K562 (cell line): Measurements from ENCODE around the gene FAM149B1. TPM values are rescaled to one million over a fixed set of nuclear protein-coding genes. Genes with fewer than 3 reads are reported as not detected.

Experiments used
- ATAC-seq: fragments of 200-7000 bp; cut with Tn5 transposase; 3 replicates; pipeline ENCODE4 v1.9.1; 2020; ENCODE audit warnings: moderate library complexity
- BruUV-seq: library from RNA; stranded (reverse); fragments of 400-500 nt; replicated peaks from 2 replicates; lab custom pipeline; 2021; lab: Mats Ljungman, UMichigan
- CTCF ChIA-PET: fragments of 300-600 bp; formaldehyde crosslinking; extraction: SDS; loops from one replicate; lab custom pipeline; 2021; ENCODE audit warnings: low intra/inter-chr PET ratio; lab: Yijun Ruan, JAX
- POLR2A ChIA-PET: fragments of 300-600, 350-650 bp; sonication (Branson Sonifier 250); formaldehyde crosslinking; extraction: SDS; loops from one replicate; lab custom pipeline; 2021; ENCODE audit warnings: antibody characterized with exemption, inconsistent platforms; lab: Yijun Ruan, JAX
- DNase-seq, 4 experiments: peaks; one replicate each; pipeline versions ENCODE4 v3.0.0 to v3.0.0-alpha.2; 2011 to 2018; ENCODE audit warnings: low spot score in 3 of 4, mixed read lengths in 3 of 4; ENCODE audit errors: extremely low read depth in 1 of 4
- FAIRE-seq: peaks from 2 replicates; lab custom pipeline; 2011; peaks lifted over from hg19 to GRCh38; lab: Jason Lieb, UNC
- H2AFZ ChIP-seq: 2 replicates; pipeline ENCODE4 v1.6.0; 2011; ENCODE audit warnings: low read depth, low read length, control low read depth, inconsistent platforms
- H3K27ac ChIP-seq: fragments of 200-600 bp; 3 replicates; pipeline ENCODE4 v1.8.0; 2011; ENCODE audit warnings: low read depth, mild to moderate bottlenecking, control low read depth, inconsistent platforms, low read length, moderate library complexity, mixed read lengths; ENCODE audit errors: extremely low read depth
- H3K27me3 ChIP-seq, 2 experiments: fragments of 300-600 bp in 1 of 2; 2 replicates in 1 of 2; 3 replicates in 1 of 2; pipeline versions ENCODE4 v1.6.0 to v1.8.0; 2011; ENCODE audit warnings: inconsistent platforms in 2 of 2, low read length in 2 of 2, mild to moderate bottlenecking in 1 of 2, mixed read lengths in 1 of 2, moderate library complexity in 1 of 2; ENCODE audit not compliant: control insufficient read depth in 2 of 2, insufficient read depth in 2 of 2
- H3K36me3 ChIP-seq: fragments of 300-600 bp; 3 replicates; pipeline ENCODE4 v1.8.0; 2011; ENCODE audit warnings: mild to moderate bottlenecking, low read length, inconsistent platforms; ENCODE audit not compliant: control insufficient read depth, insufficient read depth
- H3K4me1 ChIP-seq, 2 experiments: fragments of 200-600 bp in 1 of 2; replicated peaks in 1 of 2; 2 replicates in 1 of 2; 3 replicates in 1 of 2; pipeline versions ENCODE4 v1.5.1 to v1.8.0; 2011; ENCODE audit warnings: inconsistent platforms in 2 of 2, low read length in 2 of 2, mild to moderate bottlenecking in 1 of 2, mixed read lengths in 1 of 2, moderate library complexity in 1 of 2; ENCODE audit not compliant: control insufficient read depth in 2 of 2, insufficient read depth in 2 of 2
- H3K4me2 ChIP-seq: 2 replicates; pipeline ENCODE4 v1.6.1; 2011; ENCODE audit warnings: low read length, control low read depth, inconsistent platforms, mixed read lengths; ENCODE audit not compliant: insufficient read depth
- H3K4me3 ChIP-seq: fragments of 200-600 bp; sonication (generic), shearing (Covaris generic); 2 replicates; pipeline ENCODE4 v1.5.1; 2016; ENCODE audit warnings: control low read depth, inconsistent platforms
- H3K79me2 ChIP-seq: fragments of 200-600 bp; 3 replicates; pipeline ENCODE4 v1.8.0; 2011; ENCODE audit warnings: low read length, inconsistent platforms; ENCODE audit not compliant: control insufficient read depth, insufficient read depth
- H3K9ac ChIP-seq, 2 experiments: 2 replicates each; pipeline versions ENCODE4 v1.6.0 to v1.6.1; 2011; ENCODE audit warnings: low read depth in 2 of 2, low read length in 2 of 2, control low read depth in 1 of 2, inconsistent platforms in 1 of 2, mild to moderate bottlenecking in 1 of 2, mixed read lengths in 1 of 2; ENCODE audit not compliant: insufficient read depth in 1 of 2
- H3K9me1 ChIP-seq: one replicate; pipeline ENCODE4 v1.6.0; 2011; ENCODE audit warnings: inconsistent platforms, mild to moderate bottlenecking, low read length, moderate library complexity; ENCODE audit not compliant: control insufficient read depth, insufficient read depth
- H3K9me3 ChIP-seq: replicated peaks from 2 replicates; pipeline ENCODE4 v1.5.1; 2011; ENCODE audit warnings: low read depth, low read length, inconsistent platforms; ENCODE audit not compliant: control insufficient read depth, insufficient read depth
- H4K20me1 ChIP-seq: replicated peaks from 2 replicates; pipeline ENCODE4 v1.6.1; 2011; ENCODE audit warnings: low read length, inconsistent platforms, mixed read lengths; ENCODE audit not compliant: control insufficient read depth, insufficient read depth
- BCOR ChIP-seq: fragments of 450-650 bp; IDR thresholded peaks from 2 replicates; pipeline ENCODE4 v1.6.1; 2016
- CHAMP1 ChIP-seq: fragments of 450-650 bp; IDR thresholded peaks from 2 replicates; pipeline ENCODE4 v1.6.1; 2016; ENCODE audit warnings: mild to moderate bottlenecking
- RBM25 ChIP-seq: fragments of 200-400 bp; formaldehyde crosslinking; IDR thresholded peaks from 2 replicates; pipeline ENCODE4 v1.6.1; 2018; ENCODE audit warnings: low read length, low read depth, moderate library complexity; ENCODE audit not compliant: severe bottlenecking
- THAP12 ChIP-seq: fragments of 250-450 bp; sonication (Bioruptor Pico); IDR thresholded peaks from 2 replicates; pipeline ENCODE4 v1.9.0; 2021; ENCODE audit warnings: mild to moderate bottlenecking, inconsistent platforms
- WGBS: fragments of 100-300 bp; shearing (Covaris generic); methylation state at CpG from one replicate; pipeline ENCODE4 v1.1.6; 2016; ENCODE audit warnings: low coverage, mixed read lengths; ENCODE audit not compliant: insufficient coverage; ENCODE audit errors: missing lambda C conversion rate; 5-methylcytosine and 5-hydroxymethylcytosine counted together
- in situ Hi-C: fragments of 300-500 bp; cut with MboI; formaldehyde crosslinking; loops from 4 replicates; pipeline ENCODE4 v1.15.0; 2018; ENCODE audit warnings: inconsistent platforms, mixed read lengths
- intact Hi-C: fragments of 100-400 bp; cut with micrococcal nuclease; formaldehyde crosslinking; loops from 2 replicates; pipeline ENCODE4 v1.14.2; 2022
- polyA plus RNA-seq, 8 experiments: library from polyadenylated mRNA; depleted of rRNA in 4 of 8; stranded (reverse) in 5 of 8; unstranded in 3 of 8; fragments of >200 nt; fragmentation: Nextera tagmentation in 2 of 8; fragmentation: Illumina TruSeq in 1 of 8; extraction: Ambion mirVana in 2 of 8; extraction: Trizol in 1 of 8; gene quantifications; 2 replicates each; pipeline versions ENCODE4 v1.2.1 to v1.2.3, GENCODE V29; 2011 to 2014; ENCODE audit warnings: inconsistent platforms in 1 of 8, missing spikeins in 1 of 8
- total RNA-seq, 7 experiments: library from RNA; depleted of rRNA in 6 of 7; stranded (reverse); fragments of >200 nt in 6 of 7; fragmentation: Illumina TruSeq in 2 of 7; extraction: Trizol in 2 of 7; gene quantifications; 2 replicates each; pipeline versions ENCODE4 v1.2.1 to v1.2.3, GENCODE V29; 2011 to 2021; ENCODE audit warnings: low replicate concordance in 1 of 7

Gene FAM149B1
- total and polyA plus RNA-seq, 9 of the 15 experiments (the other 6 are each of a cell fraction or from before 2014, with no cell fraction given), result 4.2 to 18.5 (median 9.3) TPM

DNA sequence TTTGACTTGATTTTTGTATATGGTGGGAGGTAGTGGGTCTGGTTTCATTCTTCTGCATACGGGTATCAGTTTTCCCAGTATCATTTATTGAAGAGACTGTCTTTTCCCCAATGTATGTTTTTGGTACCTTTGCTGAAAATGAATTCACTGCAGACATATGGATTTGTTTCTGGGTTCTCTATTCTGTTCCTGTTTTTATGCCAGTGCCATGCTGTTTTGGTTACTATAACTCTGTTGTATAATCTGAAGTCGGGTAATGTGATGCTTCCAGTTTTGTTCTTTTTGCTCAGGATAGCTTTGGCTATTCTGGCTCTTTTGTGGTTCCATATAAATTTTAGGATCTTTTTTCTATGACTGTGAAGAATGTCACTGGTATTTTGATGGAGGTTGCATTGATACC lies 947 bp upstream of the FAM149B1 start:
- in situ Hi-C loops, result no loop called here
- Histone ChIP-seq H3K9ac (peak overlapping the region in 1 of 2 experiments; percentile 95; a peak in 2 of 4 replicates), H3K4me2 (peak overlapping the region; percentile 99), H3K9me3 (no peaks in the 10 kb centered on the region), H3K27ac (no peak overlapping the region; the same call in 2 of the 3 replicates), H3K4me1 (peaks cover 3 to 4% of the 10 kb centered on the region in 2 experiments; a peak in 2 of 5 replicates), H3K79me2 (peaks cover 62% of the 10 kb centered on the region), H4K20me1 (no peaks in the 10 kb centered on the region), H3K36me3 (peaks cover 29% of the 10 kb centered on the region), H2AFZ (no peak overlapping the region), H3K9me1 (no peaks in the 10 kb centered on the region), H3K4me3 (peak overlapping the region; percentile 67), H3K27me3 (no peaks in the 10 kb centered on the region)
- intact Hi-C loops, result loop anchor here (5.0 kb wide), 2 partner anchors 50 to 55 kb away; partner anchors contain the start of gene NUDT13
- ChIA-PET CTCF (no interaction called here), POLR2A (interaction anchor here (0.7 to 1.6 kb wide), 3 partner anchors 13 to 57 kb away, joined by 3 to 4 read pairs (median 4); partner anchors contain the start of gene NUDT13)
- WGBS, result 14% methylated on average over 2 of the region's 2 CpGs
- ATAC-seq, result no peak
- no peak for DNase-seq
- TF ChIP-seq BCOR (0 out of 2 replicates have a peak, but pooled peaks have one; percentile 10), CHAMP1 (0 out of 2 replicates have a peak, but pooled peaks have one; percentile 15), RBM25 (peak; percentile 63), THAP12 (CRISPR knock-in tag) (no peak)
- FAIRE-seq, result no peak
- no TSS peak for BruUV-seq
